Measurements from ENCODE around the gene AK5.

Gene AK5

GRCh38 chr1:77484334-77484733, 202.5 kb downstream of the AK5 start:
- DNase-seq (ENCODE audit: low read depth), result no peak
- no peak overlapping the region for H3K4me3 ChIP-seq (ENCODE audit: control insufficient read depth, low read depth, low read length)
- TF ChIP-seq CTCF (conservative IDR thresholded peaks at IDR 0.05; ENCODE audit: control insufficient read depth, insufficient read depth, low read depth, low read length), result no peak

GRCh38 chr1:77484926-77485325, 203.1 kb downstream of the AK5 start:
- no peak for DNase-seq (ENCODE audit: low read depth)
- TF ChIP-seq CTCF (conservative IDR thresholded peaks at IDR 0.05; ENCODE audit: control insufficient read depth, insufficient read depth, low read depth, low read length), result no peak
- no peak overlapping the region for H3K4me3 ChIP-seq (ENCODE audit: control insufficient read depth, low read depth, low read length)

GRCh38 chr1:77487631-77488030, 205.8 kb downstream of the AK5 start:
- DNase-seq (ENCODE audit: low read depth), result no peak
- TF ChIP-seq CTCF (conservative IDR thresholded peaks at IDR 0.05; ENCODE audit: control insufficient read depth, insufficient read depth, low read depth, low read length), result no peak
- no peak overlapping the region for H3K4me3 ChIP-seq (ENCODE audit: control insufficient read depth, low read depth, low read length)

GRCh38 chr1:77489910-77490309, 208.1 kb downstream of the AK5 start:
- peak; percentile 37 for DNase-seq (ENCODE audit: low read depth)
- no peak overlapping the region for H3K4me3 ChIP-seq (ENCODE audit: control insufficient read depth, low read depth, low read length)
- TF ChIP-seq CTCF (conservative IDR thresholded peaks at IDR 0.05; ENCODE audit: control insufficient read depth, insufficient read depth, low read depth, low read length), result no peak

- DNase-seq (ENCODE audit: low read depth), result no peak
- H3K4me3 ChIP-seq (ENCODE audit: control insufficient read depth, low read depth, low read length), result no peak overlapping the region
- TF ChIP-seq CTCF (conservative IDR thresholded peaks at IDR 0.05; ENCODE audit: control insufficient read depth, insufficient read depth, low read depth, low read length), result no peak
Observed at GRCh38 chr1:77494026-77494425, 212.2 kb downstream of the AK5 start.

- no peak for TF ChIP-seq CTCF (conservative IDR thresholded peaks at IDR 0.05; ENCODE audit: control insufficient read depth, insufficient read depth, low read depth, low read length)
- no peak for DNase-seq (ENCODE audit: low read depth)
- no peak overlapping the region for H3K4me3 ChIP-seq (ENCODE audit: control insufficient read depth, low read depth, low read length)
Observed at GRCh38 chr1:77498918-77499317, 217.1 kb downstream of the AK5 start.

GRCh38 chr1:77499466-77499865, 217.6 kb downstream of the AK5 start:
- H3K4me3 ChIP-seq (ENCODE audit: control insufficient read depth, low read depth, low read length), result no peak overlapping the region
- no peak for DNase-seq (ENCODE audit: low read depth)
- TF ChIP-seq CTCF (conservative IDR thresholded peaks at IDR 0.05; ENCODE audit: control insufficient read depth, insufficient read depth, low read depth, low read length), result no peak

All from fibroblast of mammary gland (primary cell).